Fibroblast of pulmonary artery (primary cell): Measurements from ENCODE around the gene CORO2B.

Source experiments
- DNase-seq: peaks from one replicate; pipeline ENCODE4 v3.0.0-alpha.2; 2010; ENCODE audit warnings: low read depth
- H3K4me3 ChIP-seq: replicated peaks from 2 replicates; pipeline ENCODE4 v1.5.1; 2011; ENCODE audit warnings: low read depth, mild to moderate bottlenecking, control low read depth, low read length, moderate library complexity
- TF ChIP-seq, protein P1 (sequence below): IDR thresholded peaks from 2 replicates; pipeline ENCODE4 v1.5.1; 2011; ENCODE audit warnings: mild to moderate bottlenecking, control low read depth, low read length, inconsistent platforms; ENCODE audit errors: missing control alignments

CORO2B gene

GRCh38 chr15:68732451-68732850 lies 153.7 kb downstream of the CORO2B start:
- no peak for DNase-seq
- TF ChIP-seq, protein P1, sequence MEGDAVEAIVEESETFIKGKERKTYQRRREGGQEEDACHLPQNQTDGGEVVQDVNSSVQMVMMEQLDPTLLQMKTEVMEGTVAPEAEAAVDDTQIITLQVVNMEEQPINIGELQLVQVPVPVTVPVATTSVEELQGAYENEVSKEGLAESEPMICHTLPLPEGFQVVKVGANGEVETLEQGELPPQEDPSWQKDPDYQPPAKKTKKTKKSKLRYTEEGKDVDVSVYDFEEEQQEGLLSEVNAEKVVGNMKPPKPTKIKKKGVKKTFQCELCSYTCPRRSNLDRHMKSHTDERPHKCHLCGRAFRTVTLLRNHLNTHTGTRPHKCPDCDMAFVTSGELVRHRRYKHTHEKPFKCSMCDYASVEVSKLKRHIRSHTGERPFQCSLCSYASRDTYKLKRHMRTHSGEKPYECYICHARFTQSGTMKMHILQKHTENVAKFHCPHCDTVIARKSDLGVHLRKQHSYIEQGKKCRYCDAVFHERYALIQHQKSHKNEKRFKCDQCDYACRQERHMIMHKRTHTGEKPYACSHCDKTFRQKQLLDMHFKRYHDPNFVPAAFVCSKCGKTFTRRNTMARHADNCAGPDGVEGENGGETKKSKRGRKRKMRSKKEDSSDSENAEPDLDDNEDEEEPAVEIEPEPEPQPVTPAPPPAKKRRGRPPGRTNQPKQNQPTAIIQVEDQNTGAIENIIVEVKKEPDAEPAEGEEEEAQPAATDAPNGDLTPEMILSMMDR = no peak
- H3K4me3 ChIP-seq = no peak overlapping the region

DNA sequence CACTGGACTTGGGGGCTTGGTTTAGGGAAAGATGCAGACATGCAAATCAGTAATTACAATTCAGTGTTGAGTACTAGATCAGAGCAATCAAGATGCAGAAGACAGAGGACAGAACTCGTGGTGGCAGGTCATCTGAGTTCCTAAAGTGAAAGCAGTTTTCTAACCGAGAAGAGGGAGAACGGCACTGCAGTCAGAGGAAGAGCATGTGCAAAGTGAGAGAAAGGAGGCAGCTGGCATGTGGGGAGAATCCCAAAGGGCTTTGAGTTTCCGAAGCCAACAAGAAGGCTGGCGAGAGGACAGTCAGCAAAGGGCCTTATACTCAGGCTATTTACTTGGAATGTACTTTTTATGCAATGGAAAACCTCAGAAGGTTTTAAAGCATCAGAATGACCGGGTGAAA lies 154.9 kb downstream of the CORO2B start:
- TF ChIP-seq, protein P1 = no peak
- H3K4me3 ChIP-seq = no peak overlapping the region
- DNase-seq = no peak

DNA sequence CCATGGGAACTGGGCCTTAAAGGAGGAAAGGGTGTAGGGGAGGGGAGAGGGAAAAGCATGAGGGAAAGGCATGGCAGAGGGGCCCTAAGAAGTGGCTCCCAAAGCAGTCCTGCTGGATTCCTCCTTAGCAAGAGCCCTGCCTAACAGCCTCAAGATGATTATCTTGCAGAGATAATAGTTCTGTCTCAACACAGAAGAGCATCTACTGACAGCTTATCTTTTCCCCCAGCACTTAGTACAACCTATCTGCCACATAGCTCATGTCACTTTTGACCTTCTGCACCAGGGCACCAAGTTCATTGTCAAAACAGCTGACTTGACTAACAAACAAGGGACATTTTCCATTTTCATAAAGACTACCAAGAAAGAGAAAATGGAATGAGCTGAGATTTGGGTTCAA lies 155.6 kb downstream of the CORO2B start:
- TF ChIP-seq, protein P1 = no peak
- no peak overlapping the region for H3K4me3 ChIP-seq
- DNase-seq = no peak

DNA sequence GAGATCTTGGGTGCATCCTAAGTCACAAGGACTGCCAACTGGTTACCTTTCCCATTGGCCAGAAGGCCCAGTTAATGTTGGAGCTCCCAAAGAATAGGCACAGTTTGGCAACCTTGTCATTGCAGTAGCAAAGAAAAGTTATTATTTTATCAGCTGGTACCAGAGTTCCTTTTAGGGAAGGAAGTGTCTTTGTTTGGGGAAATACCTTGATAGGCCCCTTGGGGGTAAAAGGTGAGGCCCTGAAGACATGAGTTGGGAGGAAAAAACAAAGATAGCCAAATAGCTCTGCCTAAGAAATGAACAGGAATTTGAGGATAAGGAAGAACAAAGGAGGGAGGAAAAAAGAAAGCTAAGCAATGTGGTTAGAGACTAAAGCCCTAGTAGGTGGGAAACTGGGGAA lies 156.1 kb downstream of the CORO2B start:
- H3K4me3 ChIP-seq = no peak overlapping the region
- TF ChIP-seq, protein P1 = no peak
- DNase-seq = no peak

DNA sequence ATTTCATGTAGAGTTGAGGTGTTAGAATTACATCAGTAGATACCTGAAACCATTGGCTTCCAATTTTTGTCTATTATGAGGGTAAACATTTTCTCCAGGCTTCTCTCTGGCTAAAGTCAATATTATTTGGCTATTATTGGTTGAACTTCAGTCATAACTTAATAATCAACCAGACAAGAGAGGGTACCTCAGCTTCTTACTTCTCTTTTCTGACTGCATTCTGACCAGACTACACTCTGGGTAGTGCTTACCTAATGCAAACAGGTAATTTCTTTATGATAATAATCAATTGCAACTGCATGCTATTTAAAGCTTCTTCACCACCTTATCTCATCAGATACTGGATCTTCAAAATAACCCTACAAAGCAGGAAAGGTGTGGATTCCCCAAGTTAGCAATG lies 156.8 kb downstream of the CORO2B start:
- TF ChIP-seq, protein P1 = no peak
- no peak for DNase-seq
- H3K4me3 ChIP-seq = no peak overlapping the region

DNA sequence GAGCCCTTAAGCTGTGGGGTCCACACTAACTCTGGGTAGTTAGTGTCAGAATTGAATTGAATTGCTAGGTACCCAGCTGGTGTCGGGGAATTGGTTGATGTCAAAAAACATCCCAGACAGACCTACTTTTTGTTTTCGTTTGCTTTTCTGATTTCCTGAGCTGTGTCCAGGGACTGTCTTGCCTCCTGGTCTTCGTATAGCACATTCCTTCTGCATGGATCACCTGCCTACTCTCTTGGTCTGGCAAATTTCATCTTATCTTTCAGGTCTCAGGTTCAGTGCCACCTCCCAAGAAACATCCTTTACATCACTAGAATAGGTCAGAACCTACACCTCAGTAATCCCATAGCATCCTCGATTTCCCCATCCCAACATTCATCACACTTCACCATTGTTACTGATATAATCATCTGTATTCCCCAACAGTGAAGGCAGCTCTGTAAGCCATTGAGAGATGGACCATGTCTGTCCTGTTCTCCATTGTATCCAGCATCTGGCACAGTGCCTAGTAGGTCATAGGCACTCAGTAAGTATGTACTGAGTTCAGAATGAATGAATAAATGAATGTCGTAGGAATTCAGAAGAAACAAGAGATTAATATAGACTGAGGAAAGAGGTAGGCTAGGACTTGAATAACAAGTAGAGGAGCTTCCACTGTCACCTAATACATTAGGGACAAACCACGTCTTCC lies 160.7 kb downstream of the CORO2B start:
- H3K4me3 ChIP-seq = no peak overlapping the region
- peak; percentile 34 for DNase-seq
- TF ChIP-seq, protein P1 = no peak

DNA sequence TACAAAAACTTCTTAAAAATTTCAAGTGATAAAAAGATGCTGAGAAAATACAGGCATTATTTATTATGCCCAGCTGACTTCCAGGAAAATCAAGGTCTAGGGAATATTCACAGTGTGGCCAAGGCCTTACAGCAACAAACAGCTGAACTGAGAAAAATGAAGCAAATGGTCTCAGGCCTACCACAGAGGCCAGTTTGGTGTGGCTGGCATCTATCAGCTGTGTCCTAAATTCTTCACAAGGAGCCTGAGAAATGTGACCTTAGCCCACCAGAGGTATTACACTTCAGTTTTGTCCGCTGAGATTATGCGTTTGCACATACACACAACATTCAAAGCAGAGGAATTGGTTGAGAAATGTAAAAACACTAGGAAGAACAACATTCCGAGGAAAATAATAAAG lies 164.5 kb downstream of the CORO2B start:
- no peak for DNase-seq

More for the DNA sequence above, 164.5 kb downstream of the CORO2B start:
- TF ChIP-seq, protein P1 = no peak
- no peak overlapping the region for H3K4me3 ChIP-seq
